Fibroblast of skin of back (primary cell): Measurements from ENCODE around the gene MKKS.
"Not testable (repeated sequence)": the region's sequence is repeated elsewhere in the genome, so short reads cannot be mapped to it uniquely, and the experiment has no call there.

ENCODE experiments used
- DNase-seq: peaks from one replicate; pipeline ENCODE4 v3.0.0-alpha.2; 2013

The MKKS gene

DNA sequence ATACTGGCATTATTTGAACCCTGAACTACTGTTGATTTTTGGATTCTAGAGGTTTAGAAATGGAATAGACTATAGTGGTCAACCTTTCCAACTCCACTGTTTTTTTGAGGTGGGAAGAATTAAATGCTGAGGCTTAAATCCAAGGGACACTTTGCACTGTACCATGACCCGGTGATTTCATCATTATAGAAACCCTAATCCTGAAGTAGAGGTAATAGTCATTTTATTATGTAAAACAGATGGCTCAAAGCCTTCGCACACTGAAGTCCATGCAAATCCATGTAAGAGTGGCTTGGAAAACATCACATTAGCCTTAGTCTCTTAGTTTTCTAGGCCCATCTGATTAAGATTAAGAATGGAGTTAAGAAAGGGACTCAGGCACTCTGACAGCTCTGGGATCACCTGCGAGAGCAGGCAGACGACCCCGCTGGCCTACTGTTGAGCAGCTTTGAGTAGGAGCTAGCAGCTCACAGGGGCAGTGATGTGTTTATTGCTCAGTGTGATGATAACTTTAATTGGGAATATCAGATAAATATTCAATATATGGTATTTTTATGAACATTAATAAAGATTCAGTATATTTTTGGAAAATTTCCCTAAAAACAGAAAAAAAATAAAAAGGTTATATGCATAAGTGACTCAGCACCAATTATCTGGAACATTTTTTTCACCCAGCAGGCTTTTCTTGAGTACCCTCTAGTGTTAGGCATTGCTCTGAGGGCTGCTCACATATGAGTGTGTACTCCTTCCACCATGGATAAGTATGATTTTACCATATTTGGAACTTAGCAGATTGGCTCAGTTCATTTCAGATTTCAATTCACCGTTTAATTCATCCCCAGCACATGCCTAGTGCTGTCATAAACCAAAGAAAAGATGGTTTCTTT is 14.5 kb upstream of the MKKS start:
- DNase-seq: peak; percentile 36

DNA sequence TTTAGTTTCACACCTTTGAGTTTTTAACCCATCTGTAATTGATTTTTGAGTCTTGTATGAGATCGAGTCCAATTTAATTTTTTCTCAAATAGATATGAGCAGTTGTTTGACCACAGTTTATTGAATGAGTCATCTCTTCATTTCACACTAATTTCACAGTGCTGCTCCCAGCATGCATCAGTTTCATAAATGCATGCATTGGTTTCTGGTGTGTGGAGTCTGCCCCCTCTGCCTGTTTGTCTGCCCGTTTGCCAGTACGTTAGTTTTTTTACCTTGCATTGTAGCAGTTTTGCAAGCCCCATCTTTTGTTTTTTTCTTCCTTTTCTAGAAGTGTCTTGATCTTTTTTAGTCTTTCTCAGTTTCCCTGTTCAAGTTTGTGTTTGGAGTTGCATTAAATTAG is 13.0 kb upstream of the MKKS start:
- peak; percentile 80 for DNase-seq

DNA sequence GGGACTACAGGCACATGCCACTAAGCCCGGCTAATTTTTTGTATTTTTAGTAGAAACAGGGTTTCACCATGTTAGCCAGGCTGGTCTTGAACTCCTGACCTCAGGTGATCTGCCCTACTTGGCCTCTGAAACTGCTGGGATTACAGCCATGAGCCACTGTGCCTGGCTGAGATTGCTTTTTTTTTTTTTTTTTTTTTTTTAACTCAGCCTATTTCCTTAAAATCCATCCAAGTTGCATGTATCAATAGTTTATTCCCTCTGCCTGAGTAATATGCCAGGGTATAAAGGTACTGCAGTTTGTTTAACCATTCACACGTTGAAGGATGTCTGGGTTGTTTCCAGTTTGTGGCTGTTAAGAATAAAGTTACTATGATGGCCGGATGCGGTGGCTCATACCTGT is 11.7 kb upstream of the MKKS start:
- DNase-seq: no peak

DNA sequence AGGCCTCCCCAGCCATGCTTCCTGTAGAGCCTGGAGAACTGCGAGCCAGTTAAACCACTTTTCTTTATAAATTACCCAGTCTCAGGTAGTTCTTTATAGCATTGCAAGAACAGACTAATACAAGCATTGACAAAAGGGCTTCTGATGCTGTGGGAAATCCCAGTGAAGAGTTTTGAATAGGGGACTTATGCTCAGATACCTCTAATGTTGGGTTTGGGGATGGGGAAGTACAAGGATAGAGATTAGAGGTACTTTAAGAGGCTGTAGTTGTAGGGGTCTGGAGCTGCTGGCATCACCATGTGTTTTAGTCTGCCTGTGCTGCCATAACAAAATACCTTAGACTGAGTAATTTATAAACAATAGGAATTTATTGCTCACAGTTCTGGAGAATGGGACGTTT is 9.9 kb upstream of the MKKS start:
- no peak for DNase-seq

DNA sequence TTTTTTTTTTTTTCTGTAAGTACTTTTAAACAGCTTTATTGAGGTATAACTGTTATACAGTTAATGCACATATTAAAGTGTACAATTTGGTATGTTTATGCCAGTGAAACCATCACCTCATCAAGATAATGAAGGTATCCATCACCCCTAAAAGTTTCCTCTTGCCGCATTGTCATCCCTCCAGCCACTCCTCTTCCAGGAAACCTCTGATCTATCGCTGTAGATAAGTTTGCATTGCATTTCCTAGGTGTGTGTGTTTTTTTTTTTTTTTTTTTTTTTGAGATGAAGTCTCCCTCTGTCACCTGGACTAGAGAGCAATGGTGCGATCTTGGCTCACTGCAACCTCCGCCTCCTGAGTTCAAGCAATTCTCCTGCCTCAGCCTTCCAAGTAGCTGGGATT is 4.2 kb upstream of the MKKS start:
- no peak for DNase-seq

DNA sequence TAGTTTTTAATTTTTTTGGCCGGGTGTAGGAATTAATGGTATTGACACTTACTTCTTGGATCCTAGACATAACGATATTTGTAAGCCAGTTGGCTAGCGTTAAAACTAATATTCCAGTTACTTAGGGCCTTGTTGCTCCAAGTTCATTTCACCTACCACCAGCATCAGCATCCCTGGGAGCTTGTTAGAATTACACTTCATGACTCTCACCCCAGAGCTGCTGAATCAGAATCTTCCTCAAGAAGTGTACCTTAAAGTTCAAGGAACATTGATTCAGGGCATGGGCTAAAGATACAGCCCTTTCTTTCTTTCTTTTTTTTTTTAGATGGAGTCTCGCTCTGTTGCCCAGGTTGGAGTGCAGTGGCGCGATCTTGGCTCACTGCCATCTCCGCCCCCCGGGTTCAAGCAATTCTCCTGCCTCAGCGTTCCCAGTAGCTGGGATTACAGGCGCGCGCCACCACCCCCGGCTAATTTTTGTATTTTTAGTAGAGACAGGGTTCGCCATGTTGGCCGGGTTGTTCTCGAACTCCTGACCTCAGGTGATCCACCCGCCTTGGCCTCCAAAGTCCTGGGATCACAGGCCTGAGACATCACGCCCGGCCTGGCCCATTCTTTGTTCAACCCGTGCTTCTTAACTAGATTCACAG is 2.2 kb upstream of the MKKS start:
- DNase-seq: no peak

DNA sequence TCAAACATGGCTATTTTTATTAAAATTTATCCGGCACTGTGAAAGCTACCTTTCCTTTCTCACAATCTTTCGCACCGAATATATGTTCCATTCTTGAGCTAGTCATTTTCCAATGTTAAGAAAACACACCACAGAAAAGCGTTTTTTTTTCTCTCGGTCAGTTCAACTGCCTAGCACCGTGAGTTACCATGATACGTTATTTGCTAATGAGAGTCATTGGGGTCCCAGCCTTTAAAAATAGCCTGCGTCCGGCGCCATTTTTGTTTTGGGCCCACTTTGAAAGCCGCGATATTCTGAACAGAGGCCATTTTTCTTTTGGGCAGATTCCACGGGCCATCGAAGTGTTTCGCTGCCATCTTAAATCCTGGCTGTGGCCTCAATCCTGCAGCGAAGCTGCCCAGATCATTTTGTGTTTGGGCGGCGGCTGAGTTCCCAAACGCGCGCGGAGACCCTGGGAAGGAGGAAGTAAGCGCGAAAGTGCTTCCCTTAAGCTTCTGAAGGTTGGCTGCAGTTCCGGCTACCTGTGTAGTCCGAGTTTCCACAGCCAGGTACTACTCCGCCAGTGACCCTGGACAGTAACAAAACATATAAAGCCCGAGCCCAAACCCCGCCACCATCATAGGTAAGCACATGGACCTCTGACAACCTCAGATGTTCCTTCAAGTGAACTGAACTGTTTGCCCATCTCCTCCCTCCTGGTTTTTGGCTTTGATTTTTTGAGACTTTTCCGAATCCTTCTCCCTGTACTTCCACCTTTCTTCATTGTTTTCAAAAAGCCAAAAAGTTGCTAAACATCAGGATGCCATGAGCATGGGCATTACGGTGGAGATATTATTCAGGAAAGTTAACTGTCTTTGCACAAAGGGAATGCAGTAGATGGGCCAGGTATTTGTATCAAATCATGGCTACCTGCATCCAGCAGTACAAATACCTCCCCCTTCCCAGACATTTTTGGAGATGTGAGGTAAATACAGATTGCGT is 1.1 kb upstream of the MKKS start, which contains the start of gene SLX4IP:
Gene SLX4IP (plus strand): TSS at position 474 of the 981 bp plus-strand sequence. CDS start 22,900 bp downstream, outside the sequence.
- peak; percentile 95 for DNase-seq

DNA sequence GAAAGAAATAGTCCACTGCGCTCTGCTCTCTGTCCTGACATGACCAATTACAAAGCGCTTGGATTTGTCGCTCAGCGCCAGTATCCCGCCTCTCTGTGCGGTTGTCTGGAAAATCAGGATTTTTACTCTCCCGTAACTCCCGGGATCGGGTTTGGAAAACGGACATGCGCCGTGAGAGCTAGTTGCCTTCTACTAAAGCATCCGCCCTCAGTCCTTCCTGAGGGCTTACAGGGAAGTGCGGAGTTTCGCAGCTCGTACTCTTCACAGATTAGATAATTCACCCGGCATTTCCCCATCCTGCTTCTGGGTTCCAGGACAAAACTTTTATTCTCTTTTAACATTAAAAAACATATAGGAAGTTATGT is 427 bp upstream of the MKKS start:
- peak; percentile 99 for DNase-seq

DNA sequence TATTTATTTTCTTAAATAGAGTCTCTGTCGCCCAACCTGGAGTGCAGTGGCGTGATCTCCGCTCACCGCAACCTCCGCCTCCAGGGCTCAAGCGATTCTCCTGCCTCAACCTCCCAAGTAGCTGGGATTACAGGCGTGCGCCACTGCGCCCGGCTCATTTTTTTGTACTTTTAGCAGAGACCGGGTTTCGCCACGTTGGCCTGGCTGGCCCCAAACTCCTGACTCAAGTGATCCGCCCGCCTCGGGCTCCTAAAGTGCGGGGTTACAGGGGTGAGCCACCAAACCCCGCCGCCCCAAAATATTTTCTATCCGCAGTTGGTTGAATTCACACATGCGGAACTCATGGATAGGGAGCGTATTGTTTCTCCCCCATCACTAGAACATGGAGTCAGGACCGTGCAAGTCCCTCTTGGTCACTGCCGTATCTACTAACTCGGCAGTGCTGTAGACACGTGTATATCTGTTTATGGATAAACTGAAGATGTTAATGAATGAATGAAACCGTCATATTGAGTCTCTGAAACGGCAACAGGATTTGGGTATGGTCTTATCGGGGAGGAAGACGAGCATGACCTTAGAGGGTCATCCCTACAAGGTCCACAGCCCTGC is 904 bp downstream of the MKKS start:
- DNase-seq: no peak

DNA sequence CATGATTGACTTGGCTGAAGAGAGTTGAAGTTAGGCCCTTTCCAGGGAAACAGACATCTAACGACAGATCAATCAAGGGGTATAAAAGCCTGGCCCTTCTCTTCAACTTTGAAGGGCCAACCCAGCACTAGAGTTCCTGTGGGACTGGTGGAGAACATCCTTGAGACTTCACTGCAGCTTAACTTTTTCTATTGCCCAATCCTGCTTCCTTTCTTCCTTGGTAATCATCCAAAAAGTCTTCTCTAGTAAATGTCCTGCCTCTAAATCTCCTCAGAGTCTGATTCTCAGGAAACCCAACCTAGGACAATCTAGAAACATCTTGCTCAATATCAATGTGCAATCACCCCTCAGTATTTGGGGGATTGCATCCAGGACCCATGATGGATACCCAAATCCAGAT is 1.9 kb downstream of the MKKS start:
- no peak for DNase-seq

DNA sequence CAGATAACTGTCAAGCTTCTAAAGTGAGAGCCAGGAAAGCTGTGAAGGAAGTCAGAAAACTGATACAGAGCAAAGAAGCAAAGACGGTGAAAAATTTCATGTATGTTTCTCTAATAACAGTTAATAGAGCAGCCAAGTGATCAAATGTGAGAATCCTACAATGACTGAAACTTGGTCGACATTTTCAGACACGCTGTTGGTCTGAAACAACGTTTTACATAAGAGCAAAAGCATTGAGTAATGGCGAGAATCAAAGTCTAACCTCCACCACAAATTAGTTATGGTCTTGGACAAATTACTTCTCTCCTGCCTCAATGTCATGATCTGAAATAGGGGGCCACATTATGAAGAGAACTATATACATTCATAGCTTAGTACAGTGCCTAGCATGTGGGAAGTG is 3.3 kb downstream of the MKKS start:
- no peak for DNase-seq

DNA sequence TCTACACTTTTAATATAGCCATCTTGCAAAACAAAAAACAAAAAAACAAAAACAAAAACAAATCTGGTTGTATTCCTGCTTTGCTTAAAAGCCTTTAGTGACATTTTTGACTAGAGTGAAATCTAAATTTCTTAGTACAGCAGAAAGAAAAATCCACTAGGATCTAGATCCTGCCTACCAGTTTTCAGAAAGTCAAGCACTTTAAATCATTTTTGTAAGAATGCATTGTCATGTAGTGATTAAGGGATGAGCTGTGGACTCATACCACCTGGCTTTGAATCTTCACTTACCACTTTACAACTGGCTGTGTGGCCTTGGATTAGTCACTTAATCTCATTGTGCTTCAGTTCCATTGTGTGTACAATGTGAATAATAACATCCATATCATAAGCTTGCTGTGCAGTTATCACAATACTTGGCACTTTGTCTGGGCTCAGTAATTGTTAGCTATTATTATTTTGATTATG is 4.0 kb downstream of the MKKS start:
- DNase-seq: no peak

DNA sequence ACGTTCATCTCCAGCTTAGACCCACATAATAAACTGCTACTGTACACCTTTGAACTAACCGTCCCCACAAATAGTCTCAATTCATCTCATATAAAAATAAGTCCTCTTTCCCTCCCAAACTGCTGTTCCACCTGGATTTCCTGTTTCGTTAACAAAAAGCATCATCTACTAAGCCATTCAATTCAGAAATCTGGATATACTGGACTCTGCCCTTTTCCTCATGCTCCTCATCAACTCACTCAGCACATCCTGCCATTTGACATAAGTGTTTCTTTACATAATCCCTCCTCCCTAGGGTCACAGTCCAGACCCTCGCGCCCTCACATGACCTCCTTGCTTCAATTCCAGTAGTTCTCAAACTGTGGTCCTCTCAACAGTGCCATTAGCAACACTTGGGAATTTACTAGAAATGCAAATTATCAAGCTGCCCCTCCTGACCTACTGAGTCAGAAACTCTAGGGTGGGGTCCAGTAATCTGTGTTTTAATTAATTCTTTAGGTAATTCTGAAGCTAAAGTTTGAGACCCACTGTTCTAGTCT is 4.5 kb downstream of the MKKS start:
- DNase-seq: no peak

DNA sequence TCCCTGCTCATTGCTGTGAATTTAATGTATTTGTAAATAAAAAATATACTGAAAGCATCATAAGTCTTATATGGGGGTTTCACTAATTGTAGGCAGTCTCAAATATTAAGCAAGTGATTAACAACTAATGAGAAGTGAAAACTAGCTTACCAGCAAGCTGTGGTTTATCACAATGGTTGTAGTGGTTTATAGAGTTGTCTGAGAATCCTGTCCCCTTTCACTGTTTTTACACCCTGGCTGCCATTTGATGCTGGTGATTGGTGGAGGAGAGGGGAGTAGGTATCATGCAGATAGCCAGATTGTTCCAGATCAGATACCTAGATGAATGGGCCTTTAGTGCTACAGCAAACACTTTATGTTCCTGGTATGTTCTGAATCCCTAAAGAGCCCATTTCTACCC is 6.0 kb downstream of the MKKS start:
- no peak for DNase-seq

DNA sequence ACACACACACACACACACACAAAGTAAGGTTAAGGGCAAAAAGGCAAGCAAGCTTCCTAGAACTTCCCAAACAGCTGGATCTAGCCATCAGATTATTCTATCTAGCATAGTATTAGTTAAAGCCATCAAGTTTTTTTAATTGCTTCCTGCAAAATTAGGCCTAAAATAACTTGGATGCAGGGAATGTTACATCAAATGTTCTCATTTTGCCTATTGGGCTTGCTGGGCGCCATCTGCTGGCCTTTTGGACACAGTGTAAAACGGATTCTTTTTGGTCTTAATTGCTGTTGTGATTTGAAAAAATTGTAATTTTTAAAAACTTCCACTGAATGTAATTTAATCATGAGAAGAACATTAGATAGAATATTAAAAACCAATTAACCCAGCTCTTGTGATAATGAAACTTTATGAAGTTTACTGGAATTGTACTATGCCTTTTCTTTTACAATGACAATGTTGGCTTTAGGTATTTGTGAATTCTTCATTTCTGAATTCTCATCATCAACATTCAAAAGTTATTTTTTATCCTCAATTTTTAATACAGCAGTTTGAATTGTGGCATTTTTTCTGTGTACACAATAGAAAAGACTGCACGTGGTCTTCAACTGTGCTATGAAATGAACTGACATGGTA is 6.8 kb downstream of the MKKS start:
- DNase-seq: peak; percentile 56

DNA sequence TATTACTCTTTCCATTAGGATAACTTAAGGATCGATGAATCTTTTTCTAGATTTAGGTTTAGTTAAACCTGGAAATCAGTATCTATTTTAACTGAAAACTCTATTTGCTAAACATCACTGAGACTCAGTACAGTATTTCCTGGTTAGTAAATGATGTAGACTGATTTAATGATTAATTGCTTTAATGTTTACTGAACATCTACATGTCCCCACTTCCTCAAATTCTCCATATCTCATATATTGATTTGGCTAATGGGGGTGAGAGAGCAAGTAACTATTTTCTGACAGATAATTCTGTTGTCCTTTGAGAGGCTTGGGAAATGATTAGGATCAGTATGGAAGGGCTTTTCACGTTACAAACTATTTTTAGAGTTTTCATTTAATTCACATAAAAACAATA is 10.3 kb downstream of the MKKS start:
- DNase-seq: no peak

DNA sequence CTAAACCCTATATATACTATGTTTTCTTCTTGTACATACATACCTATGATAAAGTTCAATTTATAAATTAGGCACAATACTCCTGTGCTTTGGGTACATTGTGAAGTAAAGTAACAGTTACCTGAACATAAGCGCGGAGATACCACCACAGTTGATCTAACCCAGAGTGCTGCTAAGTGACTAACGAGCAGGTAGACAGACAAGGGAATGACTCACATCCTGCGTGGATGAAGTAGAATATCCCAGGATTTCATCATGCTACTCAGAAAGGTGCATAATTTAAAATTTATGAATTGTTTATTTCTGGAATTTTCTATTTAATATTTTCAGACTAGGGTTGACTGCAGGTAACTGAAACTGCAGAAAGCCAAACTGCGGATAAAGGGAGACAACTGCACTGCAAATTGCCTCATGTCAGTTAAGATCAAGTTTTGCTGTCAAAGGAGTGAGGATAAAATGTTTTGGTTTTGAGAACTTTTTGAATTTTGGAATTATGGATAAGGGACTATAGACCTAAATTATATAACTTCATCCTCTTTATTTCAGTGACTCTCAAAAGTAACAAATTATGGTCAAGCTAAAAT is 14.4 kb downstream of the MKKS start:
- DNase-seq: no peak

DNA sequence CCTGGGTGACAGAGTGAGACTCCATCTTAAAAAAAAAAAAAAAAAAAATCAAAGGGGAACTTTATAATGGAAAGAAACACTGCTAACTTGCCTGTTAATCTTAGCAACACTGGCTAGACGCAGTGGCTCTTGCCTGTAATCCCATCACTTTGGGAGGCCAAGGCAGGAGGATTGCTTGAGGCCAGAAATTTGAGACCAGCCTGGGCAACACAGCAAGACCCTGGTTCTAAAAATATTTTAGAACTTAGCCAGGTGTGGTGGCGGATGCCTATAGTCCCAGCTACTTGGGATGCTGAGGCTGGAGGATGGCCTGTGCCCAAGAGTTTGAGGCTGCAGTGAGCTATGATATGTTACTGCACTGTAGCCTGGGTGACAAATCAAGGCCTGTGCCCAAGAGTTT is 16.8 kb downstream of the MKKS start:
- not testable (repeated sequence) for DNase-seq

DNA sequence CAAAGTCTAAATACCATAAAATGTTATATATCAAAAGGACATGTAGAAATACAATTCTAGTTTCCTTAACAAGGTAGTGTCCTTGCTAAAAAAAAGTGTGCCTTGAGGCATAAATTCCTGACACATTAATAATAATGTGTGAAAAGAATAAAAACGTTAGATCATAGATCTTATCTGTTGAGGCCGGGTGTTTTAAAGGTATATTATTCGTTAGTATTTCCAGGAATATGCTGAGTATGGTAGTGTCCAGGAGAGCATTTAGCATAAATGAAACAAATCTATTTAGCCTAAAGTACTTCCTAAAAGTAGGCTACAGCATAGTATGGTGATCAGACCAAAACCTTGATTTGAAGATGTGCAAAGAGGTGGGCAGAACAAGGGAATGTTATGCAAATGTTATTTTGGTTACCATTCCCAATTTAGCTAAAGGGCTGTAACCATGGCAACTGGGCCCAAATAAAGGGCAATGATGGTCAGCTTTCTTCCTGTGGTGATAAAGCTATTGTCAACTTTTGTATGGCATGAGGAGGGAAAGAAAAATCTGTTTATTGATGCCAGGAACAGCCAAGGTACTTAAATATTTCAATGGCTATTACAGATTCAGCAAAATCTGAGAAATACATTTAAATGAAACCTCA is 18.9 kb downstream of the MKKS start:
- no peak for DNase-seq

DNA sequence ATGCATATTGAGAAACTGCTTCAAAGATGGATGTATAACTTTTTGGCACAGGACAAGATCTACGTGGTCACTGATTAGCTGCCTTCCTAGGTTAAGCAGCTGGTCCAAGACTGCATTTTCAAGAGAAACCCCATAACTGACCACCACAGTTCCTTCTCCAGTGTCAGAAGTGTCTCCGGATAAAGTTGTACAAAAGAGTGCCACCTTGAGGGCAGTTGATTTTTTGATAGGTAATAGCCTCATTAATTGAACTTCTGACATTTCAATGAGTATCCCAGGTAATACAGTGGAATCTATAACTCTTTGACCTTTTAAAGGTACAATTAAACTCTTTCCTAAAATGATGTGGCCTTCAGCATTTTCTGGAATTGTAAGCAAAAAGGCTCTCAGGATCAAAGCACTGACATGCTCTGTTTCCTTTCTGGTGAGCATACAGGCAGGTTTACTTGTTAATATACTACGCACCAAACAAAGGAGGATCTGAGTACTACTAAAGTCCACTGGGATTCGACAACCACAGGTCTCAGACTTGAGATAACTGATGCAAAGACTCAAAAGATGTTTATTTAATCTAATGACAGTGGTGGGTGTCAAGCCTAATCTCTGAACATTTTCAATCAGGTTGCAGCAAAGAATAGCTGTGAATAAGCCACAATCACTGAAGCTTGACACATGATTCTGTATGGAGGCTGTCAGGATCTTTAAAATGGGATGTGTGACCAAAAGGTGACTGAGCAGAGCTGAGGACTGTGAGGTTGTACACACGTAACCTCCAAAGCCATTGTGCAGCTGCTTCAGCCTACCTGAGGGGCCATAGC is 21.2 kb downstream of the MKKS start:
- no peak for DNase-seq
